HL-60 (cell line): ENCODE data around the gene XRN2.

Experiments used
- DNase-seq, 2 experiments: peaks; one replicate each; pipeline ENCODE4 v3.0.0-alpha.2; 2010 to 2020; ENCODE audit warnings: low read depth in 1 of 2, low spot score in 1 of 2
- H3K27ac ChIP-seq: fragments of 250-450 bp; sonication (Bioruptor Pico); replicated peaks from 2 replicates; pipeline ENCODE4 v1.5.1; 2020; ENCODE audit warnings: mild to moderate bottlenecking, moderate library complexity
- H3K27me3 ChIP-seq: fragments of 250-450 bp; sonication (Bioruptor Pico); 2 replicates; pipeline ENCODE4 v1.5.1; 2021; ENCODE audit warnings: mild to moderate bottlenecking, moderate library complexity; ENCODE audit not compliant: insufficient read depth, poor library complexity, severe bottlenecking
- H3K4me3 ChIP-seq: replicated peaks from 2 replicates; pipeline ENCODE4 v1.5.1; 2011; ENCODE audit warnings: mild to moderate bottlenecking, control low read depth, low read length; ENCODE audit not compliant: insufficient read depth
- CTCF ChIP-seq: IDR thresholded peaks from one replicate; pipeline ENCODE4 v1.5.1; 2011; ENCODE audit warnings: low read length, control low read depth, inconsistent platforms; ENCODE audit not compliant: insufficient read depth
- GABPA ChIP-seq: IDR thresholded peaks from 2 replicates; pipeline ENCODE4 v1.6.1; 2012; ENCODE audit warnings: low read depth
- POLR2AphosphoS5 ChIP-seq: IDR thresholded peaks from 2 replicates; pipeline ENCODE4 v1.6.1; 2012; ENCODE audit warnings: low read depth
- REST ChIP-seq: IDR thresholded peaks from 2 replicates; pipeline ENCODE4 v1.6.1; 2012; ENCODE audit warnings: low read depth; ENCODE audit not compliant: insufficient replicate concordance
- SPI1 ChIP-seq: IDR thresholded peaks from 2 replicates; pipeline ENCODE4 v1.6.1; 2012; ENCODE audit warnings: low read depth, mild to moderate bottlenecking, borderline replicate concordance

Gene XRN2

DNA sequence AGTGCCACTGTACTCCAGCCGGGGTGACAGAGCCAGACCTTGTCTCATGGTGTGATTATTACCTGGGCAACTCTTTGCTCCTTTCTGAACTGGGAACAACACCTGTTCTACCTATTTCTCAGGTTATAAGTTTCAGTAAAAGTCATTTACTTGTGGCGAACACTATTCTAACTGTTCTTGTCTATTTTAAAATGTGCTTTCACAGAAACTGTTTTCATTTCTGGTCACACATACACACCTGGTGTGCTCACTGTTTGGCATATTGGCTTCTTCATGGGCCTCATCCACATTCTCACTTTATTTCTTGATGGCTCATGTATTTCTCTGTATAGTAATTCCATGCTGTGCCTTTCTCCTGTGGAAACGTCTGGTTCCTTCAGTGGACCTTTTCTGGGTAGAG is 30.5 kb upstream of the XRN2 start:
- H3K4me3 ChIP-seq = no peak overlapping the region
- no peaks in the 10 kb centered on the region for H3K27me3 ChIP-seq
- H3K27ac ChIP-seq = no peak overlapping the region
- TF ChIP-seq SPI1 (no peak), REST (no peak), CTCF (no peak), POLR2AphosphoS5 (no peak), GABPA (no peak)
- no peak for DNase-seq

DNA sequence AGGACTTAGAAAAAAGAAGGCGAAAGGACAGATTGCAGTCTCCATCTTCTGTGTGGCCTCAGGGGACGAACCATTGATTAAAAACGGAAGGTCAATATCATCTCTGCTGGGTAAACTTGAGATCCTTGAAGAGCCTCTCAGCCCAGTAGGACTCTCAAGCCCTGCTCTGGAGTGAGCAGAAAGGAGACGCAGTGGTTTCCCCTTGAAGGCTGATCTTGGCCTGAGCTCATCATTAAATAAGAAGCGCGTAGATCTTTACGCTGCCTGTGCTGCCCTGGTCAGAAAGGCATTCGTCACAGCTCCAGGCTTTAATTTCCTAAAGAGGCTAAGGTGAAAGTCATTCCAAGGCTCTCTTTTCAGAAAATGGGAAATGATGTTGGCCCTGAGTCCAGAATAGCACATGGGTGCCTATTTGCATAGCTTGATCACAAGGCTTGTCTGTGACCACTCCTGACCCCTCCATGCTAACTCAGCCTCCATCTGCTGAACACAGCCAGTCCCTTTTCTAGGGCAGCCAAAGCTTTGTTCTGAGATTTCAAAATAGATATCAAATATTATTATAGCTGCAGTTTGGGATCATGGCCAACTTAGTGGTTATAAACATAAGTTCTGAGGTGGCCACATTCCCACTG is 29.3 kb upstream of the XRN2 start:
- H3K27ac ChIP-seq = no peak overlapping the region
- TF ChIP-seq CTCF (no peak), REST (no peak), POLR2AphosphoS5 (no peak), SPI1 (no peak), GABPA (no peak)
- no peaks in the 10 kb centered on the region for H3K27me3 ChIP-seq
- DNase-seq = no peak
- H3K4me3 ChIP-seq = no peak overlapping the region

DNA sequence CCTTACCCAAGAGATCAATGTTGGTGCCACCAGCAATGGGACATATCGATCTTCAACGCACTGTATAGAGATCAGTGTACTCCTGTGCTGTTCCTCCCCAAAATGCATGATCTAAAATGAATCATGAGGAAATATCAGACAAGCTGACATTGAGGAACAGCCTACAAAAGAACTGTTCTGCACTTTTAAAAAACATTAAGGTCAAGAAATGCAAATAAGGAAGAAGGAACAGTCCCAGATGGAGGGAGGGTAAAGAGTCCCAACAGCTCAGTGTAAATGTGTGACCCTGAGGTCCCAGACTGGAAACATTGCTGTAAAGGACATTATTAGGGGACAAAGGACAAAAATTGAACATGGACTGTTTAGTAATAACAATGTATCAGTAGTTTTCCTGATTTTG is 24.3 kb upstream of the XRN2 start:
- TF ChIP-seq POLR2AphosphoS5 (no peak), CTCF (no peak), REST (no peak), GABPA (no peak), SPI1 (no peak)
- Histone ChIP-seq H3K27me3 (no peaks in the 10 kb centered on the region), H3K27ac (no peak overlapping the region), H3K4me3 (no peak overlapping the region)
- no peak for DNase-seq
